SU-DHL-6 (cell line): ENCODE measurements around the gene SLC16A11.

ENCODE experiments used
- H2AFZ ChIP-seq: fragments of 200-600 bp; sonication (generic); 2 replicates; pipeline ENCODE4 v1.6.1; 2014; ENCODE audit warnings: low read depth, mild to moderate bottlenecking, moderate library complexity, mixed read lengths, antibody characterized with exemption, low read length; ENCODE audit not compliant: severe bottlenecking
- H3F3A ChIP-seq: fragments of 200-600 bp; shearing (Covaris generic); 2 replicates; pipeline ENCODE4 v1.6.0; 2016; ENCODE audit warnings: antibody characterized with exemption, mild to moderate bottlenecking; ENCODE audit not compliant: insufficient read depth
- H3K27ac ChIP-seq: fragments of 200-600 bp; sonication (generic); 2 replicates; pipeline ENCODE4 v1.5.1; 2016; ENCODE audit warnings: low read depth, mild to moderate bottlenecking, low read length, moderate library complexity, mixed read lengths
- H3K27me3 ChIP-seq: fragments of 200-600 bp; sonication (generic), shearing (Covaris generic); 2 replicates; pipeline ENCODE4 v1.6.0; 2014; ENCODE audit warnings: mild to moderate bottlenecking, low read length
- H3K36me3 ChIP-seq: fragments of 200-600 bp; sonication (generic); 2 replicates; pipeline ENCODE4 v1.6.1; 2014; ENCODE audit warnings: mild to moderate bottlenecking, low read length, mixed read lengths
- H3K4me2 ChIP-seq: fragments of 300-600, 200-600 bp; shearing (Covaris generic), sonication (generic); 2 replicates; pipeline ENCODE4 v1.6.0; 2014; ENCODE audit warnings: low read length, low read depth, mild to moderate bottlenecking; ENCODE audit not compliant: poor library complexity, severe bottlenecking
- H3K4me3 ChIP-seq: fragments of 200-600 bp; sonication (generic); 2 replicates; pipeline ENCODE4 v1.5.1; 2014; ENCODE audit warnings: antibody characterized with exemption, low read length, mild to moderate bottlenecking, mixed read lengths; ENCODE audit not compliant: insufficient read depth, poor library complexity, severe bottlenecking
- H3K79me2 ChIP-seq: fragments of 200-600 bp; sonication (generic); 2 replicates; pipeline ENCODE4 v1.6.1; 2014; ENCODE audit warnings: mild to moderate bottlenecking, low read length, moderate library complexity; ENCODE audit not compliant: insufficient read depth
- H3K9ac ChIP-seq: fragments of 200-600 bp; sonication (generic); 2 replicates; pipeline ENCODE4 v1.7.0; 2014; ENCODE audit warnings: mild to moderate bottlenecking, low read length
- H3K9me2 ChIP-seq: fragments of 200-600 bp; sonication (generic); replicated peaks from 2 replicates; pipeline ENCODE4 v1.6.1; 2014; ENCODE audit warnings: low read length; ENCODE audit not compliant: insufficient read depth
- H3K9me3 ChIP-seq: fragments of 200-600 bp; sonication (generic); 2 replicates; pipeline ENCODE4 v1.6.1; 2014; ENCODE audit warnings: low read length, mixed read lengths; ENCODE audit not compliant: insufficient read depth
- H4K20me1 ChIP-seq: fragments of 200-600 bp; sonication (generic); 2 replicates; pipeline ENCODE4 v1.6.1; 2014; ENCODE audit warnings: low read depth, mild to moderate bottlenecking, antibody characterized with exemption, low read length, moderate library complexity, mixed read lengths
- EZH2phosphoT487 ChIP-seq: fragments of 200-600 bp; sonication (generic), shearing (Covaris generic); conservative IDR thresholded peaks from 2 replicates; pipeline ENCODE4 v1.6.1; 2018; ENCODE audit warnings: mild to moderate bottlenecking, antibody characterized with exemption, low read length, moderate library complexity, mixed read lengths
- TF ChIP-seq, protein P1 (sequence below): fragments of 200-600 bp; sonication (generic); IDR thresholded peaks from one replicate; pipeline ENCODE4 v1.5.1; 2017; ENCODE audit warnings: antibody characterized with exemption, mild to moderate bottlenecking, low read length, moderate library complexity; ENCODE audit not compliant: insufficient read depth, poor library complexity, severe bottlenecking

Gene SLC16A11

DNA sequence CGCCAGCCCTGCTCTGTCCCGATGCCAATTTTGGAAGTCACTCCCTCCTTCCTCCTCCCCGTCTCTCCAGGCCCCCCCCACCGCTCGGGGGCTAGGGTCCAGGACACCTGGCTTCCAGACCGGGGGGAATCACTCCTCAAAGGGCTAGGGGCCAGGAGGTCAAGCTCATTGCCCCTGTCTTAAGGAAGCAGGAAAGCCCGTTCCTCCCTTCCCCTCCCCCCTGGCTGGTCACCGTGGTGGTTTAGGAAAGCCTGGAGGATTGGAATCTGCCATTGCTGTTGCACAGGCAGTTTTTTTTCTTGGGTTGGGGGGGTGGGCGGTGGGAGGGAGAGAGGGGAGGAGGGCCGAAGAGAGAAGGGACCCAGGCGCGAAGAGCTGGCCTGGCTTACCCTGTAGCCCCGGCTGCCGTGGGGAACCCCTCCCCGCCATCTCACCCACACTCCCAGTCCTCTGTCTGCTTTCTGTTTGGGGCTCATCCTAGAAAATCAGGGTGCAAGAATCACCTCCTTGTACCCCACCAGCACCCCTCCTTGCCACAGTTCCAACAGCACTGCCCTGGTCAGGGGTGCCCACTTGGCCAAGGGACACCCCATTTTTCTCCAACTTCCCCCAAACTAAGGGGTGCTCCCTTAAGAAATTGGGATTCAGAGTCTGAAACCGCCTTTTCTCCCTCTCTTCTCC is 23.9 kb downstream of the SLC16A11 start:
- no peak for TF ChIP-seq EZH2phosphoT487
- TF ChIP-seq, protein P1, sequence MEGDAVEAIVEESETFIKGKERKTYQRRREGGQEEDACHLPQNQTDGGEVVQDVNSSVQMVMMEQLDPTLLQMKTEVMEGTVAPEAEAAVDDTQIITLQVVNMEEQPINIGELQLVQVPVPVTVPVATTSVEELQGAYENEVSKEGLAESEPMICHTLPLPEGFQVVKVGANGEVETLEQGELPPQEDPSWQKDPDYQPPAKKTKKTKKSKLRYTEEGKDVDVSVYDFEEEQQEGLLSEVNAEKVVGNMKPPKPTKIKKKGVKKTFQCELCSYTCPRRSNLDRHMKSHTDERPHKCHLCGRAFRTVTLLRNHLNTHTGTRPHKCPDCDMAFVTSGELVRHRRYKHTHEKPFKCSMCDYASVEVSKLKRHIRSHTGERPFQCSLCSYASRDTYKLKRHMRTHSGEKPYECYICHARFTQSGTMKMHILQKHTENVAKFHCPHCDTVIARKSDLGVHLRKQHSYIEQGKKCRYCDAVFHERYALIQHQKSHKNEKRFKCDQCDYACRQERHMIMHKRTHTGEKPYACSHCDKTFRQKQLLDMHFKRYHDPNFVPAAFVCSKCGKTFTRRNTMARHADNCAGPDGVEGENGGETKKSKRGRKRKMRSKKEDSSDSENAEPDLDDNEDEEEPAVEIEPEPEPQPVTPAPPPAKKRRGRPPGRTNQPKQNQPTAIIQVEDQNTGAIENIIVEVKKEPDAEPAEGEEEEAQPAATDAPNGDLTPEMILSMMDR, result no peak
- no peaks in the 10 kb centered on the region for H3K9me2 ChIP-seq
- H3K4me3 ChIP-seq, result no peak overlapping the region
- H4K20me1 ChIP-seq, result no peaks in the 10 kb centered on the region
- H3K27me3 ChIP-seq, result no peaks in the 10 kb centered on the region
- H3K4me2 ChIP-seq, result no peak overlapping the region
- no peaks in the 10 kb centered on the region for H3K9me3 ChIP-seq
- H3K79me2 ChIP-seq, result no peaks in the 10 kb centered on the region
- no peak overlapping the region for H3K9ac ChIP-seq
- H3F3A ChIP-seq, result 0 out of 2 replicates have a peak, but pooled peaks cover 6% of the 10 kb centered on the region
- H3K36me3 ChIP-seq, result no peaks in the 10 kb centered on the region
- no peak overlapping the region for H2AFZ ChIP-seq
- H3K27ac ChIP-seq, result no peak overlapping the region

DNA sequence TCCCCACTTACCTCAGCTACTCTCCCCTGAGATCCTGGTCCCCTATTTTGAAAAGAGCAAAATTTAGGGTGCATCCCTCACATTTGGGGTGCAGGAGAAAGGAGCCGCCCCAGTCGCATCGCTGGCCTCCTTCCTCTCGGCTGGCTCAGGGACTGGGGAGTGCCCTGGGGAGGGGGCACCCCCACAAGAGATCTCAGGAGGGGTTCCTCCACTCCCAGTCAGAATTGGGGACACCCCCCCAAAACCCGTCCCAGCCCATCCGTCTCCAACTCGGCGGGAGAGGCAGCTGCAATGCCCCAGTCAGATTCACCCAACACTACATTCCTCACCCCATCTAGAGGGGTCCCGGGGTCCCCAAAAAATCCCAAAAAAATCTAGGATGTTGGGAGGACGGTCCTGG is 24.5 kb downstream of the SLC16A11 start:
- Histone ChIP-seq H3K27me3 (no peaks in the 10 kb centered on the region), H3K79me2 (no peaks in the 10 kb centered on the region), H3K9ac (no peak overlapping the region), H4K20me1 (no peaks in the 10 kb centered on the region), H3K9me3 (no peaks in the 10 kb centered on the region), H3K9me2 (no peaks in the 10 kb centered on the region), H3K4me2 (no peak overlapping the region), H3F3A (0 out of 2 replicates have a peak, but pooled peaks cover 7% of the 10 kb centered on the region), H2AFZ (no peak overlapping the region), H3K36me3 (no peaks in the 10 kb centered on the region), H3K27ac (no peak overlapping the region), H3K4me3 (no peak overlapping the region)
- TF ChIP-seq, protein P1, result no peak
- no peak for TF ChIP-seq EZH2phosphoT487

DNA sequence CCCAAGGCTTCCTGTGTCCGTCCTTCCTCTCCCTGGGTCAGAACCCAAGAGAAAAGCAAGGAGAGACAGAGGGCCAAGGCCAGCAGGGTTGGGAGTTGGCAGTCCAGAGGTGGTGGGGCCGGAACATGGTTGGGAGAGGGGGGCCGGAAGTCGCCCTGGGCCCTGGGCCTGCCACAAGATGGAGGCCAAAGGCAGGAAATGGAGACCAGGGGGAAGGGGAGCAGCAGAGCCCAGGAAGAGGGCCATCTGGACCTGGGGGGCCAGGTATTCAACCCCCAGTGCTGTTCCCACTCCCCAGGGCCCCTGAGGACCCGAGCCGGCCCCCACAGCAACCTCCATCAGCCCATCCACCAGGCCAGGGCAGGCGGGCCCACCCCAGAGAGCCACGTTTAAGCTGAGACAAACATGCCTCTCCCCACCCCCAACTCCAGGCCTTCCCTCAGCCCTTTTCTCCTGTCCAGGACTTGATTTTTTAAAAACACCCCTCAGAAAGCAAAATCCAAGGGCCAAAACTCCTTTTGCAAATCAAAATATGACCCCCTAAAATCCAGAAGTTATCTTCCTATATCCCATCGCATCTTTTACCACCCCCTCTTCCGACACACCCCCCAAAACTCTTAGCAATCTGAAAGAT is 25.4 kb downstream of the SLC16A11 start:
- H3K4me3 ChIP-seq, result no peak overlapping the region
- H3K9me3 ChIP-seq, result no peaks in the 10 kb centered on the region
- H3F3A ChIP-seq, result peaks cover 15% of the 10 kb centered on the region
- no peak overlapping the region for H2AFZ ChIP-seq
- H4K20me1 ChIP-seq, result no peaks in the 10 kb centered on the region
- no peak overlapping the region for H3K9ac ChIP-seq
- no peaks in the 10 kb centered on the region for H3K9me2 ChIP-seq
- no peak for TF ChIP-seq EZH2phosphoT487
- TF ChIP-seq, protein P1, result no peak
- no peaks in the 10 kb centered on the region for H3K27me3 ChIP-seq
- peaks cover 2% of the 10 kb centered on the region; the same call in 1 of the 2 replicates for H3K79me2 ChIP-seq
- H3K27ac ChIP-seq, result no peak overlapping the region
- H3K36me3 ChIP-seq, result no peaks in the 10 kb centered on the region
- H3K4me2 ChIP-seq, result no peak overlapping the region
